CD4-positive, alpha-beta T cell treated with Interleukin-6 for 4 hours (primary cell): ENCODE measurements around the gene MRGPRF.
"Not testable (repeated sequence)": the region's sequence is repeated elsewhere in the genome, so short reads cannot be mapped to it uniquely, and the experiment has no call there.

Experiments
- DNase-seq: peaks from one replicate; pipeline ENCODE4 v3.0.0-alpha.2; 2020; ENCODE audit warnings: mixed read lengths

The MRGPRF gene

GRCh38 chr11:68980776-68981065 is 32.3 kb downstream of the MRGPRF start, which contains the start of gene MRGPRD:
MRGPRD (minus strand) TSS chr11:68980986; CDS start chr11:68980986, 0 bp downstream.
- DNase-seq = no peak

DNA sequence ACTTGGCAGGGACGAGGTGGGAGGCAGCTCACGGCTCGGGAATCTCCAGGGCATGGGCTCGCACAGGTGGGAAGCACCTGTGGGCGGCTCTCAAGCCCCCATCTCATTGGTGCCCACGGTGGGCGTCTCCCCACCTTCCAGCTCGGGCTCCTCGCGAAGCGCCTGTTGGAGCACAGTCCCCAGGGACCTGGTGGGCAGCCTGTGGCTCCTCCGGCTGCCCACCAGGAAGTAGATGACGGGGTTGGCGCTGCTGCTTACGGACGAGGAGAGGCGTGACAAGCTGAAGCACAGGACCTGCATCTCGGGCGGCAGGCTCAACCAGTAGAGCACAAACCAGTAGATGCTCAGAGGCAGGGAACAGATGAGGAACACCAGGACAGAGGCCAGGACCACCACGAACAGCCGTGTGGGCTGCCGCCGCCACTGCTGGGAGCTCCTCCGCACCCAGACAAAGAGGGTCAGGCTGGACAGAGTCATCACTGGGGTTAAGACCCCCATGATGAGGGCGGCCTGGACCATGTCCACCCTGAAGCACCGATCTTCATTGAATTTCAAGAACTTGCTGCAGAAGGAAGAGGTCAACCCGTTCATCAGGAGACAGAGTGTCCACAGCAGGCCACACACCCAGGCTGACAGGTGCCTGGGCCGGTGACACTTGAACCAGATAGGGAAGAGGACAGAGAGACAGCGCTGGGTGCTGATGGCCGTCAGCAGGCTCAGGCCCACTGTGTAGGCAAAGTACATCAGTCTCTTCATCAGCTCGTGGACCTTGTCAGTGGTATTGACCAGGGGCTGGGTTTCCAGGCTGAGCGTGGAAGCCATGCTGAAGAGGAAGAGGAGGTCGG is 32.9 kb downstream of the MRGPRF start:
- no peak for DNase-seq

DNA sequence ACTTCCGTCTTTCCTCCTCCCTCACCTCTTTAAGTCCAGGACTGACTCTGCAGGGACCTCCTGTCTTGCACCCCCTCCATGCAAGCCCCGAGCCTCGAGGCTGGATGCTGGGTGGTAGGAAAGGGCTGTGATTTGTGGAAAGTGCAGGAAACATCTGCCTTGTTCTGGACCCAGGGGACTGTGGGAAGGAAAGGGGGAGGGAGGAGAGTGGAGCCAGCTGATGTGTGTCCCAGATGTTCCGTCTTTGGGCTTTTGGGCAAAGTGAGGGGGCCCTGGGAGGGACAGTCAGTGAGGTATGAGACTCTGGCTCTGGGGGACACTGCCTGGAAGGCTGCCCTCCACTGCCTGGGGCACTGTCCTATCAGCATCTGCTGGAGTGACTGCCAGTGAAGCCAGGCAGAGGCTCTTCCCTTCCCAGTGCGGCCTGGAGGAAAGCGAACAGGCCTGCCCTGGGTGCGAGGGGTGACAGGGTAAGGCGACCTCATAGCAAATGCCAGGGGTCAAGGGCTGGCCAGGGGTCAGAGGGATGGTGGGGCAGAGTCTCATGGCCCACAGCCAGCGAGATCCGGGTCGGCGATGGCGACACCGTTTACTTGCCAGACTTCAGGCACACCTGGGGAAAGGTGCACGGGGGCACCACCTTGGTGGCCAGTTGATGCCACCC is 34.0 kb downstream of the MRGPRF start:
- no peak for DNase-seq

- no peak for DNase-seq
These were observed 34.5 kb downstream of the MRGPRF start for GRCh38 chr11:68978626-68978930.

- no peak for DNase-seq
These were observed 35.0 kb downstream of the MRGPRF start for GRCh38 chr11:68977781-68978625.

DNA sequence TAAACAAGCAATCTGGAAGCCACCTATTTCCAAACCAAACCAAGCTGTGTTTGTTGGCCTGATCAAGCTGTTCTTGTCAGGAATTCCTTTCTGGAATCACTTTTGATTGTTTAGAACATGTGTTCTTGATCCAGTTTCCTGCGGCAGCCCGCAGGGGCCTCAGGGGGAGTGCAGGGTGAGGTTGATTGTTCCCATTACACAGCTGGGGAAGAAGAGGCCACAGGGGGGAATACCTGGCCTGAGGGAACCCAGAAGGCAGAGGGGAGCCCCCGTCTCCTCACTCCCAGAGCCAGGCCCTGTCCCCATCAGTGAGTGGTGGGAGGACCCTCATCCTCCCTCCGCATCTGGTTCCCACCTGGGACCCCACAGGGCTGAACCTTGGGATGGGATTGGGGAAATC is 36.5 kb downstream of the MRGPRF start:
- no peak for DNase-seq

GRCh38 chr11:68976095-68976494 is 37.0 kb downstream of the MRGPRF start:
- no peak for DNase-seq

GRCh38 chr11:68974421-68975194 is 38.4 kb downstream of the MRGPRF start:
- DNase-seq = no peak

DNA sequence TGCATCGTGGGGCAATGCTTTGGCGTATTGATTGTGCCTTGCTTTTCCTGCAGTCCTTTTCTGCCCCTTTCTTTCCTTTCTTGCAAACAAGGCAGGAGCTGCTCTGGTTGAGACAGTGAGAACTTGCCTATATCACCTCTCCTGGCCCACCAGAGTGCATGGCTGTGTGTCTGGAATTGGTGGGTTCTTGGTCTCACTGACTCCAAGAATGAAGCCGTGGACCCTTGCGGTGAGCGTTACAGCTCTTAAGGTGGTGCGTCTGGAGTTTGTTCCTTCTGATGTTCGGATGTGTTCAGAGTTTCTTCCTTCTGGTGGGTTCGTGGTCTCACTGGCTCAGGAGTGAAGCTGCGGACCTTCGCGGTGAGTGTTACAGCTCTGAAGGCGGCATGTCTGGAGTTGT is 39.3 kb downstream of the MRGPRF start:
- DNase-seq = not testable (repeated sequence)

GRCh38 chr11:68973219-68973618 is 39.8 kb downstream of the MRGPRF start:
- no peak for DNase-seq

GRCh38 chr11:68970921-68971636 is 42.0 kb downstream of the MRGPRF start:
- no peak for DNase-seq

- DNase-seq = no peak
These were observed 43.7 kb downstream of the MRGPRF start for GRCh38 chr11:68969386-68969785.

GRCh38 chr11:68968306-68969250 is 44.5 kb downstream of the MRGPRF start:
- DNase-seq = no peak

DNA sequence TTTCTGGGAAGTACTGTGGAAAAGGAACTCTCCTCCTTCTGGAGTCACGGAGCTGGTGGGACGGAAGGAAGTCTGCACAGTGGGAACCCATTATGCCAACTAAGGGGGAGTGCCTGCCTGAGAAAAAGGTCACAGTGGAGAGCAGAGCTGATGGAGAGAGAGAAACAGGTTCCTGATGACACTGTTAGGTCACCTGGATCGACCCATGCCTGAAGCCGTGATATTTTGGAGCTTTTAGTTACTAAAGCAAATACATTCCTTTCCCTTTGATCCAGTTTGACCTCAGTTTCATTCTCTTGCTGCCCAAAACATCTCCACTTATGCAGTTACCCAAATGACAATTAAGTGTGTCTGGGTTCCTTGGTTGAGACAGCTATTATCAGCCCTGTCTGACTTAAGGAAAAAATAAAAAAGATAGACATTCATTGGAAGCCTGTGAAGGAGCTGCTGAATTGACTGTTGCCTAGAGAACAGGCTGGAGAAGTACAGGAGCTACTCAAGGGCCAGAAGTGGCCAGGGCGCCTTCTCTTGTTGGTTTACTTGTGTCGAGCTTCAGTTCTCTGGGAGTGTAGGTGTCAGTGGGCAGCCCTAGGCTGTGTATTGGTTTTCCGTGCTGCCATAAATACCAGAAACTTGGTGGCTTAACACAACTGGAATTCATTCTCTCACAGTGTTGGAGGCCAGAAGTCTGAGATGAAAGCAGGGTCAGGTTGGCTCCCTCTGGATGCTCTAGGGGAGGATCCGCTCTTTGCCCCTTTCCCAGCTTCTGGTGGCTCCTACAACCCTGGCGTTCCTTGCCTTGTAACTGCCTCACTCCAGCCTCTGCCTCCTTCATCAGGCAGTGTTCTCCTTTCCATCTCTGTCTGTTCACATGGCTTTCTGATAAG is 45.9 kb downstream of the MRGPRF start:
- no peak for DNase-seq

- peak; percentile 36 for DNase-seq
These were observed 46.9 kb downstream of the MRGPRF start for GRCh38 chr11:68965901-68966853.

- no peak for DNase-seq
These were observed 49.3 kb downstream of the MRGPRF start for GRCh38 chr11:68963779-68964178.

GRCh38 chr11:68962527-68963250 is 50.4 kb downstream of the MRGPRF start:
- peak; percentile 71 for DNase-seq

- DNase-seq = no peak
These were observed 51.8 kb downstream of the MRGPRF start for GRCh38 chr11:68961245-68961644.
